ENCODE results near the gene PRKCA.

PRKCA gene

DNA sequence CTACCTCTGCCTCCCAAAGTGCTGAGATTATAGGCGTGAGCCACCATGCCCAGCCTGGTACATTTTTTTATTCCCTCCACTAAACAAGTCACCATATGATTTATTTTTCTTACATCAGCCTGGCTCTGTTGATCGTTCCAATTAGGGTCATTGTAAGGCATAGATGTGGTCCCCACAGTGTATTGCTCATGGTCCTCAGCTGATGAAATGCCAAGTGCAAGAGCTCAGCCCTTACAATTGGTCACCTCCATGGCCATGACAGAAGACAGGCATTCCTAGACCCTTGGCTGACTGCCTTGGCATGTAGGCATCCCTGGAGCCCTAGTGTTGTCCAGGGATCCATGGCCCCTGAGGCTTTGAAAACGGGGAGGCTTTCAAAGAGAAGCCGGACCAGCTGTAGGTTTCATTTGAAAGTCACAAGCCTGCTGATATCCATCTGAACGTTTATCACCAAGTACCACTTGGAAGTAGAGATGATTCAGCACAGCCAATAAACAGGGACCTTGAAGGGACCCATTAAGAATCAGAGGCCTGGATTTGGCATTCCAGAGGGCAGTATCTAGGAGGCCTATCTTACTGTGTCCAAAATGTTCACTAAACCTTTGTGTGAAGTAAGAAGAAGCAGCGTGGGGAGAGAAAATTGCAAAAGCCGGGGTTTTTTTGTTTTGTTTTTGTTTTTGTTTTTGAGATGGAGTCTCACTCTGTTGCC is 20.6 kb upstream of the PRKCA start:
- TF ChIP-seq, protein P1, sequence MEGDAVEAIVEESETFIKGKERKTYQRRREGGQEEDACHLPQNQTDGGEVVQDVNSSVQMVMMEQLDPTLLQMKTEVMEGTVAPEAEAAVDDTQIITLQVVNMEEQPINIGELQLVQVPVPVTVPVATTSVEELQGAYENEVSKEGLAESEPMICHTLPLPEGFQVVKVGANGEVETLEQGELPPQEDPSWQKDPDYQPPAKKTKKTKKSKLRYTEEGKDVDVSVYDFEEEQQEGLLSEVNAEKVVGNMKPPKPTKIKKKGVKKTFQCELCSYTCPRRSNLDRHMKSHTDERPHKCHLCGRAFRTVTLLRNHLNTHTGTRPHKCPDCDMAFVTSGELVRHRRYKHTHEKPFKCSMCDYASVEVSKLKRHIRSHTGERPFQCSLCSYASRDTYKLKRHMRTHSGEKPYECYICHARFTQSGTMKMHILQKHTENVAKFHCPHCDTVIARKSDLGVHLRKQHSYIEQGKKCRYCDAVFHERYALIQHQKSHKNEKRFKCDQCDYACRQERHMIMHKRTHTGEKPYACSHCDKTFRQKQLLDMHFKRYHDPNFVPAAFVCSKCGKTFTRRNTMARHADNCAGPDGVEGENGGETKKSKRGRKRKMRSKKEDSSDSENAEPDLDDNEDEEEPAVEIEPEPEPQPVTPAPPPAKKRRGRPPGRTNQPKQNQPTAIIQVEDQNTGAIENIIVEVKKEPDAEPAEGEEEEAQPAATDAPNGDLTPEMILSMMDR (IDR thresholded peaks at IDR 0.05): no peak
- H3K4me1 ChIP-seq: no peaks in the 10 kb centered on the region
- intact Hi-C loops (cut with DNase I; ENCODE audit: low total_unique reads): no loop called here
- no peaks in the 10 kb centered on the region for H3K27me3 ChIP-seq
- DNase-seq: no peak
- H3K9me3 ChIP-seq: no peaks in the 10 kb centered on the region
- no peak overlapping the region for H3K4me3 ChIP-seq
- no peak overlapping the region for H3K27ac ChIP-seq
- no peaks in the 10 kb centered on the region for H3K36me3 ChIP-seq

DNA sequence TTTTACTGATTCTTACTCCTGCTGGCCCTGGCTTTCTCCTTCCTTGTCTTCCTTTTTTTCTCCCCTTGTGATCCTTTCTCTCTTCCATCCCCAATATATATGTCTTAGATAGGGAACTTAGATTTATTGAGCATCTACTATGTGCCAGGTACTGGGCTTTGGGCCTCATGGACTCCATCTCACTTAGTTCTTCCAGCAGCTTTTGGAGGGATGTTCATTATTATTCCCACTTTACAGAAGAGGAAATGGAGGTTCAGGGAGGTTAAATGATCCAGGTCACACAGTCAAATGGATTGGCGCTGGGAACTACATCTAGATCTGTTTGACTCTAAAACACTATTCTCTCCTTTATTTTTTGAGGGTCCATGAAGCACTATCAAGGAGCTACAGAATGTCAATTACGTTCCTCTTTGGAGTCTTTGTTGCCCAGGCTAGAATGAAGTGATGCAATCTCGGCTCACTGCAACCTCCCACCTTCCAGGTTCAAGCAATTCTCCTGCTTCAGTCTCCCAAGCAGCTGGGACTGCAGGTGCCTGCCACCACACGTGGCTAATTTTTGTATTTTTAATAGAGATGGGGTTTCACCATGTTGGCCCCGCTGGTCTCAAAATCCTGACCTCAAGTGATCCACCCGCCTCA is 19.0 kb upstream of the PRKCA start:
- H3K36me3 ChIP-seq: no peaks in the 10 kb centered on the region
- no peaks in the 10 kb centered on the region for H3K9me3 ChIP-seq
- H3K27ac ChIP-seq: no peak overlapping the region
- TF ChIP-seq, protein P1 (IDR thresholded peaks at IDR 0.05): no peak
- no peak for DNase-seq
- intact Hi-C loops (cut with DNase I; ENCODE audit: low total_unique reads): no loop called here
- H3K27me3 ChIP-seq: no peaks in the 10 kb centered on the region
- H3K4me1 ChIP-seq: no peaks in the 10 kb centered on the region
- no peak overlapping the region for H3K4me3 ChIP-seq

DNA sequence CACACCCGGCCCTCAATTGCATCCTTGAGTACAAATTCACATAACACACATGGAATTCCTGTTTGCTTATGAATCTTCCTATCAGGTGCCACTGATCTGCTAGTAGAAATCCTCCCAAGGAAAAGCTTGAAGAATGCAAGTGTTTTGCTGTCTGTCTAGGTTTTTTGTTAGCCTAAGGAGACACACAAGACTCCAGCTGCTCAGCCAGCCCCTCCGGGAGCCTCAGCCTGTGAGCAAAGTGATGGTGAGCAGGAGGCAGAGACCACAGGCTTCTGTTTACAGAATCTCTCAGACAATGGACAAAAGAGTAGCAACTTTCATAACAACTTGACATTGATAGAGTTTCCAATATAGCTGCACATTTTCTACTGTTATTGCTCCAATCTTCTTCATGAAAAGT is 18.4 kb upstream of the PRKCA start:
- Histone ChIP-seq H3K36me3 (no peaks in the 10 kb centered on the region), H3K27ac (no peak overlapping the region), H3K4me3 (no peak overlapping the region), H3K9me3 (no peaks in the 10 kb centered on the region), H3K27me3 (no peaks in the 10 kb centered on the region), H3K4me1 (no peaks in the 10 kb centered on the region)
- TF ChIP-seq, protein P1 (IDR thresholded peaks at IDR 0.05): no peak
- intact Hi-C loops (cut with DNase I; ENCODE audit: low total_unique reads): no loop called here
- DNase-seq: no peak

DNA sequence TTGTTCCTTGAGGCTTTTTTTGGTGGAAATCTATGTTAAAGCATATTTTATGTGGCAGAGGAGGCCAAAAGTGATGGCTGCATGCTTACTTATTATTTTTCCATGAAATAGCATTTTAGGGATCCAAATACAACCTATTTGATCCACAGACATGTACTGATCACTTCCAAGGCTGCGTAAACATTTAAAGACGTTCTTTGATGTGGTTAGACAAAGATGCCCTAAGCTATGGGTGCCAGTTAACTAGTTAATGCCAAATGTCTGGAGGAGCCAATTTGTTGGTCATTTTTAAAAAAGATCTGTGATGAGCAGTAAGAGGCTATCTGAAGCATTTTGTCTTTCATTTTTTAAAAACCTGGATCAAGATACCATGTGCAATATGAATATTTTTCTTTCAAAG is 17.3 kb upstream of the PRKCA start:
- H3K9me3 ChIP-seq: no peaks in the 10 kb centered on the region
- intact Hi-C loops (cut with DNase I; ENCODE audit: low total_unique reads): no loop called here

DNA sequence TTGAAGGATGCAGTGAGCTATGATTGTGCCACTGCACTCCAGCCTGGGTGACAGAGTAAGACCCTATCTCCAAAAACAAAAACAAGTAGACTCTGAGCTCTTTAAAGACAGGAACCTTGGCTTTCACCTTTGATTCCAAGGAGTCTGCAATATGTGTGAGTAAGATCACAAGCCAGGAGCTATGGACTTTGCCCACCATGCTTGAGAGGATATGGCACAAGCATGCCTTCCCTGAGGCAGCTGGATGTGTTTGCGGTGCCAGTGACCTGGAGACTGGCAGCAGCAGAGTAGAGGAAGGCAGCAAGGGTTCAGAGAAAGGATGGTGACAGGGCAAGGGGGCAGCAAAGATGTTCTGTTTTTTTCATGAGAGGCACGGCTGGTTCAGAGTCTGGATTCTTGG is 14.5 kb upstream of the PRKCA start:
- no peak overlapping the region for H3K4me3 ChIP-seq
- no peaks in the 10 kb centered on the region for H3K9me3 ChIP-seq
- H3K27me3 ChIP-seq: no peaks in the 10 kb centered on the region
- no peaks in the 10 kb centered on the region for H3K4me1 ChIP-seq
- TF ChIP-seq, protein P1 (IDR thresholded peaks at IDR 0.05): no peak
- no peaks in the 10 kb centered on the region for H3K36me3 ChIP-seq
- intact Hi-C loops (cut with DNase I; ENCODE audit: low total_unique reads): no loop called here
- DNase-seq: no peak
- H3K27ac ChIP-seq: no peak overlapping the region

More for the DNA sequence above, 17.3 kb upstream of the PRKCA start:
- no peak for DNase-seq
- Histone ChIP-seq H3K36me3 (no peaks in the 10 kb centered on the region), H3K27ac (no peak overlapping the region), H3K4me3 (no peak overlapping the region), H3K4me1 (no peaks in the 10 kb centered on the region), H3K27me3 (no peaks in the 10 kb centered on the region)
- TF ChIP-seq, protein P1 (IDR thresholded peaks at IDR 0.05): no peak

Measured in tibial artery (tissue), 4 donors.